ENCODE measurements around the gene TMED1.

DNA sequence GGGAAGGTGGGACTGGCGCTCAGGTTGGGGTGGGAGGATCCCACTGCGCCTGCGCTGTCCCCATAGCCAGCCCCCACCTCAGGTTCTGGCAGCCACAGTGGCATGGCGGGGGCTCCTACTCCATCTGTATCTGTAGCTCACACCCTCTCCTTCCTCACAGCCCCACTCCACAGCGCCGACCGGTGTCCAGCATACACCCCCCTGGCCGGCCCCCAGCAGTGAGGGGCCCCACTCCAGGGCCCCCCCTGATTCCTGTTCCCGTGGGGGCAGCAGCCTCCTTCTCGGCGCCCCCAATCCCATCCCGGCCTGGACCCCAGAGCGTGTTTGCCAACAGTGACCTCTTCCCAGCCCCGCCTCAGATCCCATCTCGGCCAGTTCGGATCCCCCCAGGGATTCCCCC, 6.0 kb downstream of the TMED1 start:
- TF ChIP-seq POLR2AphosphoS5 (IDR thresholded peaks at IDR 0.05; ENCODE audit: low read depth, low read length) (no peak), EZH2 (IDR thresholded peaks at IDR 0.05) (no peak)
- TF ChIP-seq, protein P1, sequence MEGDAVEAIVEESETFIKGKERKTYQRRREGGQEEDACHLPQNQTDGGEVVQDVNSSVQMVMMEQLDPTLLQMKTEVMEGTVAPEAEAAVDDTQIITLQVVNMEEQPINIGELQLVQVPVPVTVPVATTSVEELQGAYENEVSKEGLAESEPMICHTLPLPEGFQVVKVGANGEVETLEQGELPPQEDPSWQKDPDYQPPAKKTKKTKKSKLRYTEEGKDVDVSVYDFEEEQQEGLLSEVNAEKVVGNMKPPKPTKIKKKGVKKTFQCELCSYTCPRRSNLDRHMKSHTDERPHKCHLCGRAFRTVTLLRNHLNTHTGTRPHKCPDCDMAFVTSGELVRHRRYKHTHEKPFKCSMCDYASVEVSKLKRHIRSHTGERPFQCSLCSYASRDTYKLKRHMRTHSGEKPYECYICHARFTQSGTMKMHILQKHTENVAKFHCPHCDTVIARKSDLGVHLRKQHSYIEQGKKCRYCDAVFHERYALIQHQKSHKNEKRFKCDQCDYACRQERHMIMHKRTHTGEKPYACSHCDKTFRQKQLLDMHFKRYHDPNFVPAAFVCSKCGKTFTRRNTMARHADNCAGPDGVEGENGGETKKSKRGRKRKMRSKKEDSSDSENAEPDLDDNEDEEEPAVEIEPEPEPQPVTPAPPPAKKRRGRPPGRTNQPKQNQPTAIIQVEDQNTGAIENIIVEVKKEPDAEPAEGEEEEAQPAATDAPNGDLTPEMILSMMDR (IDR thresholded peaks at IDR 0.05 in 2 of 3, conservative IDR thresholded peaks at IDR 0.05 in 1 of 3; ENCODE audit: borderline replicate concordance in 1 of 3, insufficient read depth in 1 of 3, low read depth in 2 of 3, low read length in 2 of 3) = no peak
- TF ChIP-seq, protein P2, sequence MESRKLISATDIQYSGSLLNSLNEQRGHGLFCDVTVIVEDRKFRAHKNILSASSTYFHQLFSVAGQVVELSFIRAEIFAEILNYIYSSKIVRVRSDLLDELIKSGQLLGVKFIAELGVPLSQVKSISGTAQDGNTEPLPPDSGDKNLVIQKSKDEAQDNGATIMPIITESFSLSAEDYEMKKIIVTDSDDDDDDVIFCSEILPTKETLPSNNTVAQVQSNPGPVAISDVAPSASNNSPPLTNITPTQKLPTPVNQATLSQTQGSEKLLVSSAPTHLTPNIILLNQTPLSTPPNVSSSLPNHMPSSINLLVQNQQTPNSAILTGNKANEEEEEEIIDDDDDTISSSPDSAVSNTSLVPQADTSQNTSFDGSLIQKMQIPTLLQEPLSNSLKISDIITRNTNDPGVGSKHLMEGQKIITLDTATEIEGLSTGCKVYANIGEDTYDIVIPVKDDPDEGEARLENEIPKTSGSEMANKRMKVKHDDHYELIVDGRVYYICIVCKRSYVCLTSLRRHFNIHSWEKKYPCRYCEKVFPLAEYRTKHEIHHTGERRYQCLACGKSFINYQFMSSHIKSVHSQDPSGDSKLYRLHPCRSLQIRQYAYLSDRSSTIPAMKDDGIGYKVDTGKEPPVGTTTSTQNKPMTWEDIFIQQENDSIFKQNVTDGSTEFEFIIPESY (IDR thresholded peaks at IDR 0.05; ENCODE audit: extremely low read depth, insufficient replicate concordance, low read length) = no peak
